Ecto neural progenitor cell (in vitro differentiated cells): ENCODE measurements around the gene ACAD10.
"Not testable (repeated sequence)": the region's sequence is repeated elsewhere in the genome, so short reads cannot be mapped to it uniquely, and the experiment has no call there.

Source experiments
- DNase-seq: peaks from one replicate; pipeline ENCODE4 v3.0.0-alpha.2; 2018; ENCODE audit warnings: low spot score

Gene ACAD10

DNA sequence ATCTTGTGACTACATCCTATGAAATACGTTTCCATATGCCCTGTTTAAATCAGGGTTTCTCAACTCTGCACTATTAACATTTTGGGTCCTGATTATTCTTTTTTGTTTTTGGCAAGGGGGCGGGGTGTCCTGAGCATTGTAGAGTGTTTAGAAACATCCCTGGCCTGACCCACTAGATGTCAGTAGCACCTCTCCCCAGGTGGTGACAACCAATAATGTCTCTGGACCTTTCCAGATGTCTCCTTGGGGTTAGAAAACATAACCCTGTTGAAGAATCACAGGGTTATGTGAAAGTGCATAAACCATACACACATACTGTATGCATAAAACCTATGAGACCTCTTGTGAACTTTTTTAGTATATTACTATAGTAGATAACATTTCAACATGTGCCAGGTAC is 1.4 kb downstream of the ACAD10 start:
- no peak for DNase-seq

DNA sequence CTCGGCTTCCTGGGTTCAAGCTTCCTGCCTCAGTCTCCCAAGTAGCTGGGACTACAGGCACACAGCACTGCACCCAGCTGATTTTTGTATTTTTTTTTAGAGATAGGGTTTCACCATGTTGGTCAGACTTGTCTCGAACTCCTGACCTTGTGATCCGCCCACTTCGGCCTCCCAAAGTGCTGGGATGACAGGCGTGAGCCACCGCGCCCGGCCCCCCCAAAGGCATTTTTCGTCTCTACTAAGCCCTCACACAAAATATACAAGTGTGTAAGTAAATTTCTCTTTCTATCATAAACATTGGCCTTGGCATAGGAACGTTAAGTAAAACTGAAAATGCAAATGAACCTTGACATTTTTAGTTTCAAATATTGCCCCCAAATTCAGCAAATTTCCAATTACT is 2.1 kb downstream of the ACAD10 start:
- no peak for DNase-seq

DNA sequence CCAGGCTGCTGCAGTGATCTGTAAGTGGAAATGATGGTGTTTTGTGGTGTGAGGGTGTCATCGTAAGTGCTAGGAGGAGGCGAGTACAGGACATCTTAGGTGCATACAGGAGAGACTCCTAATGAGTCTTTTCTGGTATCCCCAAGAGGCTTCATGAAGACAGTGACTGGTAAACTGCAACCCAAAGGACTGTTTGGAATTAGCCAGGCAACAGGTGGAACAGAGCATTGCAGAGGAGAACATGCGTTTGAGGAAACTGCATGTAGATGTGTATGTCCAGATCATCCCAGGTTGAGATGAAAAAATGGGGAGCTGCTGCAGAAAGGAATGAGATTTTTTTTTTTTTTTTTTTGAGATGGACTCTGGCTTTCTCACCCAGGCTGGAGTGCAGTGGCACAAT is 5.4 kb downstream of the ACAD10 start:
- no peak for DNase-seq

DNA sequence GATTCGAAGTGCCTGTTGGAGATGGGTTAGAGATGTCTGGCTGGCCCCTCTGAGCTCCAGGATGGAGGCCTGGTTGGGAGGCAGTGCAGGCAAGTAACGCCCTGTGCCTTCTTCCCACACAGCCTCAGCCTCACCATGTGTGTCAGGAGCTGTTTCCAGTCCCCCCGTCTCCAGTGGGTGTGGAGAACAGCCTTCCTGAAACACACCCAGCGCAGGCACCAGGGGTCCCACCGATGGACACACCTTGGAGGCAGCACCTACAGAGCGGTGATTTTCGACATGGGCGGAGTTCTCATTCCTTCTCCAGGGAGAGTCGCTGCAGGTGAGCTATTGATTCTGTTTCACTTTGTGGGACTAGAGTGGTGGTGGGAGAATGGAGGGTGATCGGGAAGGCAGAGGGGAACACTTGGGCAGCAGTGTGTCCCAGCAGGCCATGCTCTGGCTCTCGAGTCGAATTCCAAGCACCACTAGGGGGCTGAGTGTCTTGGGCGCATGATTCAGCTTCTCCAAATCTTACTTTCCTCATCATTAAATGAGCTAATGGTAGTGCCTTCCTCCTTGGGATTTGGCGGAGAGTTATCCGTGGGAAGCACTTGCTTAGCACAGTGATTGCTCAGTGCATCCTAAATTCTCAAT is 6.8 kb downstream of the ACAD10 start:
- no peak for DNase-seq

DNA sequence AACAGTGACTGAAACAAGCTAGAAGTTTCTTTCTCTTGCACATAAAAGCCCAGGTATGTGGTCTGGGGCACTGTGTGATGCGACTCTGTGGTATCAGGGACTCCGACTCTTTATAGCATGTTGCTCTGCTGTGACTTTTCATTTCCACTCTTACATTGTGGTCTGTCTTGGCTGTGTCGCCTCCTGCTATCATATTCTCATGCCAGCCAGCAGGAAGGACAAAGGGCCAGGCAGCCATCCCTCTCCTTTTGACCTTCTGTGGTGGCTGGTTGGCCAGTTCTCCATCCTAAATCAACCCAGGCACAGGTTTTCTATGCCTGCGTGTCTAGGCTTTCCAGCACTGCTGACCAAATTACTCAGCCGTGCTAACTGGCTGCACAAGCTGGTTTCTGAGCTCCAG is 8.0 kb downstream of the ACAD10 start:
- DNase-seq = no peak

DNA sequence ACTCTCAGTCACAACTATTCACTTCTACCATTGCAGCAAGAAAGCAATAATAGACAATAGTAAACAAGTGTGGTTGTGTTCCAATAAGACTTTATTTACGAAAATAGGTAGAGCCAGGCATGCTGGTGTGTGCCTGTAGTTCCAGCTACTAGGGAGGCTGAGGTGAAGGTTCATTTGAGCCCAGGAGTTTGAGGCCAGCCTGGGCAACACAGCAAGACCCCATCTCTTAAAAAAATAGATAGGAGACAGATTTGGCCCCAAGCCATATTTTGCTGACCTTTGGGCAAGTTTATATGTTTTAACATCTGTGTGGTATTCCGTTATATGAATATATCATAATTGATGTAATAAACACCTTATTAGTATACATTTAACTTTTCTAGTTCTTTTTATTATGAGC is 14.1 kb downstream of the ACAD10 start:
- no peak for DNase-seq

DNA sequence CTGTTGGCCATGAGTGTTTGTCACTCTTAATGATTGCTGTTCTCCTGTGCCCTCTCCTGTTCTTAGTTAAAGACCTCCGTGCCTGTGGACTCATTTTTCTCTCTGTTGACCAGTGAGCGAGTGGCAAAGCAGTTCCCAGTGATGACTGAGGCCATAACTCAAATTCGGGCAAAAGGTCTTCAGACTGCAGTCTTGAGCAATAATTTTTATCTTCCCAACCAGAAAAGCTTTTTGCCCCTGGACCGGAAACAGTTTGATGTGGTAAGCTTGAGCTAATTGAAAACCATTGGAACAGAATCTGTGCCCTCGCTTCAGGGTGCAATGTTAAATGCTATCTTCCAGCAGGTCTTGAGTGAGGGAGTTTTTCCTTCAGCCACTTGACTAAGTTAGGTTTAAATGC is 19.8 kb downstream of the ACAD10 start:
- DNase-seq = no peak

DNA sequence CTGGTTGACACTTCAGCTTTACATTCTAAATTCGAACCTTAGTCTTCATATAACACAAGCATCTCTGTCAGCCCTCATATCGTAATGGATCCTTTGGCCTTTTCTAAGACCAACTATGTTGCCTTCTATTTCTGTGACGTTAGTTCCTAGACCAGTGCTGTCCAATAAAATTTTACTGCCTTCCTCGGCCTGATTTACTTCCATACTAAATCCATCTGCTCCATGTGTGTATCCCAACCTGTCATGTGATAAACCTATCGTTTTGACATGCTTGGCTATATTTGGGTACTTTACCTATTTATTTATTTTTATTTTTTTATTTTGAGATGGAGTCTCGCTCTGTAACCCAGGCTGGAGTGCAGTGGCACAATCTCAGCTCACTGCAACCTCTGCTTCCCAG is 20.3 kb downstream of the ACAD10 start:
- DNase-seq = no peak

DNA sequence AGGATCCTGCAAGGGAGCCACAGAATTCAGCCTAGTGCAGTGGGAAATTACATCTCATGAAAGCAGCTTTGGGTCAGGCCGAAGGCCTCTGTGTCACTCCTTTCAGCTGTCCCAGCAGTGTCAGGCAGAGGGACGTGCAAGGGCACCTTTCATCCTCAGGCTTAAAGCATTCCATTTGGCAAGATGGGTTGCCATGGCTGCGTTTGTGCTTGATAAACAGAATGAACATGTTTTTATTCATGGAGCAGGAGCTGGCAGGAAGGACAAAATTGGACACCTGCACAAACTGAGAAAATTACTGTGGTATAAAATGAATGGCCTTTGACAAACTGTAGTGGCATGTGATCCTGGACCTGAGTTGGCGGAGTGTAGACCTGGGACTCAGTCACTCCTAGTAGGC is 29.4 kb downstream of the ACAD10 start:
- no peak for DNase-seq

DNA sequence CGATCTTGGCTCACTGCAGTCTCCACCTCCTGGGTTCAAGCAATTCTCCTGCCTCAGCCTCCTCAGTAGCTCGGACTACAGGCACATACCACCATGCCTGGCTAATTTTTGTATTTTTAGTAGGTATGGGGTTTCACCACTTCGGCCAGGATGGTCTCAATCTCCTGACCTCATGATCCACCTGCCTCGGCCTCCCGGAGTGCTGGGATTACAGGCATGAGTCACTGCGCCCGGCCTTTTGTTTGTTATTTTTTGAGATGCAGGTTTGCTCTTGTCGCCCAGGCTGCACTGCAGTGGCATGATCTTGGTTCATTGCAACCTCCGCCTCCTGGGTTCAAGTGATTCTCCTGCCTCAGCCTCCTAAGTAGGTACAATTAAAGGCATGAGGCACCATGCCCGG is 33.5 kb downstream of the ACAD10 start:
- DNase-seq = not testable (repeated sequence)

DNA sequence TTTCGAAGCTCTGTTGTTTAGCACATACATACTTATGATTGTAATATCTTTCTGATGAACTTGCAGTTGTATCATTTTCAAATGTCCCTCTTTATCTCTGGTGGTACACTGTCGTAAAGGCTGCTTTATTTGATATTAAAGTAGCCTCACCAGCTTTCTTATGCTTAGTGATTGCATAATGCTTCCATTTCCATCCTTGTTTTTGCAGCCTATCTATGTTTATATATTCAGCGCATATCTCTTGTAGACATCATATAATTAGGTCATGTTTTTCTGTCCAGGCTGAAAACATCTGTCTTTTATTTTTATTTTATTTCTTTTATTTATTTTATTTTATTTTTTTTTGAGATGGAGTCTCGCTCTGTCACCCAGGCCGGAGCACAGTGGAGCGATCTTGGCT is 34.6 kb downstream of the ACAD10 start:
- no peak for DNase-seq

DNA sequence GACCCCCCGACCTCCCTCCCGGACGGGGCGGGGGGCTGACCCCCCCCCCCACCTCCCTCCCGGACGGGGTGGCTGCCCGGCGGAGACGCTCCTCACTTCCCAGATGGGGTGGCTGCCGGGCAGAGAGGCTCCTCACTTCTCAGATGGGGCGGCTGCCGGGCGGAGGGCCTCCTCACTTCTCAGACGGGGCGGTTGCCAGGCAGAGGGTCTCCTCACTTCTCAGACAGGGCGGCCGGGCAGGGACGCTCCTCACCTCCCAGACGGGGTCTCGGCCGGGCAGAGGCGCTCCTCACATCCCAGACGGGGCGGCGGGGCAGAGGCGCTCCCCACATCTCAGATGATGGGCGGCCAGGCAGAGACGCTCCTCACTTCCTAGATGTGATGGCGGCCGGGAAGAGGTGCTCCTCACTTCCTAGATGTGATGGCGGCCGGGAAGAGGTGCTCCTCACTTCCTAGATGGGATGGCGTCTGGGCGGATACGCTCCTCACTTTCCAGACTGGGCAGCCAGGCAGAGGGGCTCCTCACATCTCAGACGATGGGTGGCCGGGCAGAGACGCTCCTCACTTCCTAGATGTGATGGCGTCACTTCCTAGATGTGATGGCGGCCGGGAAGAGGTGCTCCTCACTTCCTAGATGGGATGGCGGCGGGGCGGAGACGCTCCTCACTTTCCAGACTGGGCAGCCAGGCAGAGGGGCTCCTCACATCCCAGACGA is 38.0 kb downstream of the ACAD10 start:
- not testable (repeated sequence) for DNase-seq

DNA sequence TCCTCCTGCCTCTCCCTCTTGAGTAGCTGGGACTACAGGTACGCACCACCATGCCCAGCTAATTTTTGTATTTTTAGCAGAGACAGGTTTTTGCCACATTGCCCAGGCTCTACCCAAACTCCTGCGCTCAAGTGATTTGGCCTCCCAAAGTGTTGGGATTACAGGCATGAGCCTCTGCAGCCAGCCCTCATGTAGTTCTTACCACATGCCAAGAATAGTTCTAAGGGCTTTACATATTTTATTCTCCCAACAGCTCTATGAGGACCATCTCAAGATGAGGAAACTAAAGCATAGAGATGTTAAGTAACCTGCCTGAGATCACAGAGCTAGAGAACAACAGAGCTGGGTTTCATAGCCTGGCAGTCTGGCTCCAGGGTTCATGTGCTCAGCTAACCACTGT is 42.9 kb downstream of the ACAD10 start:
- no peak for DNase-seq

DNA sequence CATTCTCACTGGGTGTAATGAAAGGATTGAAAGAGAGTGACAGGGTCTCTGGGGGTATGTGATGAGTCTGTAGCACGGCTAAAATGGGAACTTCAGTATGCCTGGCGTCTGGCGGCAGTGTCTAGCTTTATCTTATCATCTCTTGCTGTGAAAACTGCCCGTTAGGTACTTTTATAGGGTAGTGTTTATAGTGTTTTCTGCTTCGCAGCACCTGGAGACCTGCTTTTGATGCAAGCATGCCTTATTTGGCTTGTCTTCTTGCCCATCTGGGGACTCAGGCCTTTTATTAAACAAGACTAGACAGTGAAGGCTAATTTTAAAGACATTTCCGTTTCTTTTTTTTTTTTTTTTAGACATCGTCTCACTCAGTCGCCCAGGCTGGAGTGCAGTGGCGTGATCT is 44.6 kb downstream of the ACAD10 start:
- no peak for DNase-seq

DNA sequence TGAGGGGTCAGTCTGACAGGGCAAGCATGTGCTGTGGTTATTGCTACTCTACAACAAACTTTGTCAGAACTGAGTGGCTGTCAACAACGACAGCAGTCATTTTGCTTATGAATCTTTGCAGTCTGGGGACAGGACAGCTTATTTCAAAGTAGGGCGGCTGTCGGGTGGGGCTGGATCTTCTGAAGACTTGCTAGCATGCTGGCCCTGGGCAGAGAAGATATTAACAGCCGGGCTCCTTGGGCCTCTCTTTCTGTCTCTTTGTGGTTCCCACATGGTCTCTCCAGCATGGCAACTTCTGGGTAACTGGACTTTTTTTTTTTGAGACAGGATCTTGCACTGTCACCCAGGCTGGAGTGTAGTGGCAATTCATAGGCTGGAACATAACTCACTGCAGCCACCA is 46.9 kb downstream of the ACAD10 start:
- DNase-seq = no peak

DNA sequence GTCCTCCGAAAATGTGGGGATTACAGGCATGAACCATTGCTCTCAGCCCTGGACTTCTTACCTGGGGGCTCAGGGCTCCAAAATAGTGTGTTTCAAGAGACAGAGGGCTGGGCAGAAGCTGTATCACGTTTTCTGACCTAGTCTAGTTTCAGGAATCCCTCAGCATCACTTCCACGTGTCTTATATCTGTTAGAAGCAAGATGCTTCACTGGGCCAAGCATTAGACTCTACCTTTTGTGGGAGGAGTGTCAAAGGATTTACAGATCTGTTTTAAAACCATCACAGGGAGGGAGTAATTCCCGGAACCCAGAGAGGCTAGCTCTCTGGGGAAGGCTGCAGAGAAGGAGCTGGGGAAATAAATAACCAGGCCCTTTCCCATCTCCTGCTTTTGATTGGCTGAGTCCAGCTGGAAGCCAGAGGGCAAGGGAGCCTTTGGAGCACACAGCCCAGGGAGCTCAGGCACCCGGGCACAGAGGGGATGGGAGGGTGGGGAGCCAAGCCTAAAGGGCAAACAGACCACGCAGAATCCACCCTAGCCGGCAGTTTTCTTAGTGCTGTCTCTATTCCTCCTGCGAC is 47.6 kb downstream of the ACAD10 start:
- no peak for DNase-seq

DNA sequence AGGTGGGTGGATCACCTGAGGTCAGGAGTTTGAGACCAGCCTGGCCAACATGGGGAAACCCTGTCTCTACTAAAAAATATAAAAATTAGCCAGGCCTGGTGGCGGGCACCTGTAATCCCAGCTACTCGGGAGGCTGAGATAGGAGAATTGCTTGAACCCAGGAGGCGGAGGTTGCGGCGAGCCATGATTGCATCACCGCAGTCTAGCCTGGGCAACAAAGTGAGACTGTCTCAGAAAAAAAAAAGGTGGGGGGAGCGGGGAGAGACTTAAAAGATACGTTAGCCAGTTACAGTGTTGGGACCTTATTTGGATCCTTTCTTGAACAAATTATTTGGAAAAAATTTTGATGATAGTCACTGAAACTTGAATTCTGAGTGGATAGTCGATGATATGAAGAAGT is 53.7 kb downstream of the ACAD10 start:
- DNase-seq = not testable (repeated sequence)

DNA sequence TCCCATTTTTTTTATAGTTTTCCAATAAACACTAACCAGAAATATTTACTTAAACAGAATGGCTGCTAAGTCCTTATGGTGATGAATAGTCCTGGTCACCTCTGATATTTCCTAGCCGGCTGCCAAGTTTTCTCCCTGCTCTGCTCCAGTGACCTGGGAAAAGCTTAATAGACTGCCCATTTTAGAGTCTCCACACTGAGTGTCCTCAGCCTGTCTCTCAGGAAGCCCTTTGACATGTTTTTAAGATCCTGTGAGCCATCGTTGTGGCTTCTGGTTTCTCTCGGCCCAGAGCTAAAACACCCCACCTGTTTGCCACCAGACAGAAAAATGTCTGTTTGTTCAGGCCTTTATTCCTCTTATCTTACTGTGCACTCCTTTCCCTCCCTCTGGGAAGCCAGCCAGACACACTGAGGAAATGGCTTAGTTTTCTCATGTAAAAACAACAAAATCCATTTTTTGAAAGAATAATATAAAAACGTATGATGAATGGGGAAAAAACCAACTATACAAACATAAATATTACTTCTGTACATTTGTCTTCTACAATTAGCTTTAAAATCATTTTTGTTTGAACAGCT is 55.5 kb downstream of the ACAD10 start:
- no peak for DNase-seq

DNA sequence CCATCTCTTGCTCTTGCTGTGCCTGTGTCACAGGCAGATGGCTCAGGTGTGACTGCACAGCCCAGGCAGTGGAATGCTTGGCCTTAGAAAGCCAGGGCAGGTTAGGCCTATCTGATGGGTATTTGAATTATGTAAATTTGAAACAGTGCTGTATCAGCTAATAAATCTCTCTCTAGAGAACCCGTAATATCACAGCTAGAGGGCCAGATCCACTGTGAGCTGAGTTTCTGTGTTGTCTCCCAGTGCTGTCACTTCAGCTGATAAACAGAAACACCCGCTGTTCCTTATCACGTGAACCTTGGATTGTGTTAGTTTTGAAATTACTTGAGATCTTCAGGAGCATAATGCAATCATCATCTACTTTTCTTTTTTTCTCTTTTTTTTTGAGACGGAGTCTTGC is 59.4 kb downstream of the ACAD10 start:
- DNase-seq = no peak

DNA sequence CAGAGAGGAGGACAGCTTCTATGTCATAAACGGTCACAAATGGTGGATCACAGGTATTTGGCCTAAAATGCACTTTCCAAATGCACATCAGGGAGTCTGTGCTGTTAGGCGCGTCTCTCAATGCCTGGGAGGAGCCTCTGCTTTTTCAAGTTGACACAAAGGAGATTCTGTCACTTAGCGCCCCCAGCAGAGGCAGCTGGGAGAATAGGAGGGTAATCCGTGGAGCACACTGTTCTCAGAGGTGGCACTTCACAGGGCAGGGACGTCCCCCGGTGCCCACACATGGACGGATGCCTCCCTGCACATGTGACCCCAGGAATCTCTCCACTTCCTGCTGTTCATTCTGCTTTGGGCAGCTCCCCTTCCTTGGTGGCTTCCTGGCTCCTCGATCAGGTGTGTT is 61.5 kb downstream of the ACAD10 start:
- DNase-seq = no peak

DNA sequence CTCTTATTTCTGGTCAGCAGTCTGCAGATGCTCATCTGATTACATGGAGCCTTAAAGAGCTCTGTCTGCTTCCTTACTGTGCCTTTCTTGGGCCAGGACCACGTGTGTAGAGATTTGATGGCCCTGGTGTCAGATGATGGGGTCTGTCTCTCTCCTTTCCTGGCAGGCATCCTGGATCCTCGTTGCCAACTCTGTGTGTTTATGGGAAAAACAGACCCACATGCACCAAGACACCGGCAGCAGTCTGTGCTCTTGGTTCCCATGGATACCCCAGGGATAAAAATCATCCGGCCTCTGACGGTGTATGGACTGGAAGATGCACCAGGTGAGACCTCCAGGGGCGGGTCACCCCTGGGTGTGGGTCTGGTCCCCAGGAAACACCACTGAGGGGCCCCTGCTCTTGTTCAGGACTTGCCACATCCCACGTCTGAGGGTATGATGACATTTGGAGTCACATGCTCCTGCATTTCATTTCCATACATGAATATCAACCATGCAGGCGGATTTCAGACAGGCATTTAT is 62.4 kb downstream of the ACAD10 start:
- no peak for DNase-seq

DNA sequence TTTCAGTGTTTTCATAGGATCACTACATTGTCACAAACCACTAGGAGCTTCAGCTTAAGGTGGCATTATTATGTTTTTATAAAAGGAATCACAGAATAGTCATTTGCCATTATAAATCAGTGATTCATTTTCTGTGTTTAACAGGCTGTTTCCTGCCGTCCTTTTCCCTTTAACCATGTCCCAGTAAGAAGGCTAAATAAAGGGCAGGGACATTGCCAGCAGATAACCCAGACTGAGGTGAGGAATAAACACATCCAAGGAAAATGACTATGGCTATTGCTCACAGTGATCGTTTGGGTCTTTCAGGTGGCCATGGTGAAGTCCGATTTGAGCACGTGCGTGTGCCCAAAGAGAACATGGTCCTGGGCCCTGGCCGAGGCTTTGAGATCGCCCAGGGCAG is 63.0 kb downstream of the ACAD10 start:
- no peak for DNase-seq

DNA sequence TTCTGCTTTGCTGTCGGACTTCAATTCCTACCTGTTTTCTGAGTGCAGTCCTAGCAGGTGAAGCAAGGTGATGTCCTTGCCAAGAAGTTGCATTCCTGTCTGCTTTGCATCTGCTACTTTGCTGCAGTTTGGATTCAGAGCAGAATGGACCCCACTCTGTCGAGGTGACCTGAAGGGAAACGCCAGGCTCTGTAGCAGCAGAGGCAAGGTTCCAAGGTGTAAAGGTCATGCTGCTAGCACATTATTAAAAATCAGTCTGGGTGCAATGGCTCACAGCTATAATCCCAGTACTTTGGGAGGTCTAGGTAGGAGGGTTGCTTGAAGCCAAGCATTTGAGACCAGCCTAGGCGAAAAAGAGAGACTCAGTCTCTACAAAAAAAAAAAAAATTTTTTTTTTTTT is 63.5 kb downstream of the ACAD10 start:
- DNase-seq = no peak
